Keratinocyte (primary cell): ENCODE results near the gene SIRT7.

Experiments
- CTCF ChIP-seq, 3 experiments: IDR thresholded peaks in 1 of 3; conservative IDR thresholded peaks in 1 of 3; optimal IDR thresholded peaks in 1 of 3; 2 replicates in 2 of 3; 3 replicates in 1 of 3; pipeline versions ENCODE3 to v1.5.1; 2011; ENCODE audit warnings: low read length in 3 of 3, mild to moderate bottlenecking in 3 of 3, moderate library complexity in 2 of 3, control low read depth in 1 of 3, inconsistent platforms in 1 of 3; ENCODE audit not compliant: insufficient read depth in 2 of 3; ENCODE audit errors: extremely low read depth in 1 of 3
- EZH2 ChIP-seq: IDR thresholded peaks from one replicate; pipeline ENCODE4 v1.6.1; 2012; ENCODE audit warnings: inconsistent platforms, mild to moderate bottlenecking, low read length, moderate library complexity

DNA sequence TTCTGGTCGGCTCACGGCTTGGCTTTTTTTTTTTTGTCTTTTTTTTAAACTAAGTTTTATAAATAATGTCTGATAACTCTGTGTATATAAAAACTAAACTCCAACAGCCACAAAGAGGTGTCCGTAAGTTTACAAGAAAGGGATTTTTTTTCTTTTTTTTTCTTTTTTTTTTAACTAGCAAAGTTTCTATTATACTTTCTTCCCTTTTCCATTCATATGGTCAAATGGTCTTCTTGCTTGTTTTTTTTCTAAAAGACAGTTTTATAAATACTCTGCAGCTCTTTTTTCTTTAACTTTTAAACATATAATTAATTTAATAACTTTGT lies 3.5 kb upstream of the SIRT7 start:
- TF ChIP-seq CTCF (optimal IDR thresholded peaks at IDR 0.05 in 1 of 3, IDR thresholded peaks at IDR 0.05 in 1 of 3, conservative IDR thresholded peaks at IDR 0.05 in 1 of 3; ENCODE audit: extremely low read depth in 1 of 3, insufficient read depth in 2 of 3, low read length in 3 of 3) (no peak), EZH2 (no peak)
